GM23338 (cell line): Measurements from ENCODE around the gene MAP3K14. TPM values are rescaled to one million over a fixed set of nuclear protein-coding genes. Genes with fewer than 3 reads are reported as not detected.
"Not testable (repeated sequence)": the region's sequence is repeated elsewhere in the genome, so short reads cannot be mapped to it uniquely, and the experiment has no call there.

Experiments used
- ATAC-seq: fragments of 200-7000 bp; cut with Tn5 transposase; 3 replicates; pipeline ENCODE4 v1.9.1; 2020
- DNase-seq: peaks from one replicate; pipeline ENCODE4 v3.0.0-alpha.2; 2015; ENCODE audit warnings: low spot score
- H2AFZ ChIP-seq: fragments of 200-600 bp; sonication (generic); 2 replicates; pipeline ENCODE4 v1.8.0; 2016; ENCODE audit warnings: antibody characterized with exemption, mild to moderate bottlenecking, moderate library complexity
- H3F3A ChIP-seq: fragments of 200-600 bp; sonication (generic); replicated peaks from 2 replicates; pipeline ENCODE4 v1.8.0; 2017; ENCODE audit warnings: antibody characterized with exemption, mixed run types, low read depth
- H3K27ac ChIP-seq: fragments of 200-600 bp; sonication (generic); 2 replicates; pipeline ENCODE4 v1.6.1; 2016; ENCODE audit warnings: low read depth
- H3K27me3 ChIP-seq: fragments of 200-600 bp; sonication (generic); 2 replicates; pipeline ENCODE4 v1.8.0; 2016; ENCODE audit warnings: mild to moderate bottlenecking, mixed run types, moderate library complexity; ENCODE audit not compliant: insufficient read depth
- H3K36me3 ChIP-seq: fragments of 200-600 bp; sonication (generic); 2 replicates; pipeline ENCODE4 v1.8.0; 2016; ENCODE audit warnings: mild to moderate bottlenecking; ENCODE audit not compliant: insufficient read depth
- H3K4me1 ChIP-seq: fragments of 200-600 bp; sonication (generic); 2 replicates; pipeline ENCODE4 v1.8.0; 2016; ENCODE audit warnings: mild to moderate bottlenecking, moderate library complexity; ENCODE audit not compliant: insufficient read depth
- H3K4me2 ChIP-seq: fragments of 200-600 bp; sonication (generic); 2 replicates; pipeline ENCODE4 v1.7.1; 2017; ENCODE audit warnings: mixed run types
- H3K4me3 ChIP-seq: fragments of 200-600 bp; sonication (generic); 2 replicates; pipeline ENCODE4 v1.6.1; 2016; ENCODE audit warnings: mixed run types
- H3K79me2 ChIP-seq: fragments of 200-600 bp; sonication (generic); replicated peaks from 2 replicates; pipeline ENCODE4 v1.8.0; 2017; ENCODE audit warnings: mild to moderate bottlenecking; ENCODE audit not compliant: insufficient read depth
- H3K9me2 ChIP-seq: fragments of 200-600 bp; sonication (generic); 2 replicates; pipeline ENCODE4 v1.8.0; 2017; ENCODE audit not compliant: insufficient read depth
- H4K20me1 ChIP-seq: fragments of 200-600 bp; sonication (generic); replicated peaks from 2 replicates; pipeline ENCODE4 v1.8.0; 2017; ENCODE audit warnings: mild to moderate bottlenecking; ENCODE audit not compliant: insufficient read depth
- H3K27ac Mint-ChIP-seq: 2 replicates; pipeline ENCODE4 v1.8.0; 2020; ENCODE audit warnings: inconsistent platforms, mild to moderate bottlenecking, moderate library complexity, mixed read lengths
- H3K27me3 Mint-ChIP-seq: 3 replicates; pipeline ENCODE4 v1.8.0; 2022; ENCODE audit warnings: low read depth, mild to moderate bottlenecking, moderate library complexity, mixed read lengths, inconsistent platforms; ENCODE audit not compliant: insufficient read depth, poor library complexity
- H3K36me3 Mint-ChIP-seq: 3 replicates; pipeline ENCODE4 v1.8.0; 2021; ENCODE audit warnings: low read depth, mild to moderate bottlenecking, inconsistent platforms, moderate library complexity, mixed read lengths
- H3K4me1 Mint-ChIP-seq: 3 replicates; pipeline ENCODE4 v1.8.0; 2020; ENCODE audit warnings: mild to moderate bottlenecking, inconsistent platforms, mixed read lengths
- H3K4me3 Mint-ChIP-seq: 3 replicates; pipeline ENCODE4 v1.8.0; 2021; ENCODE audit warnings: moderate library complexity, mild to moderate bottlenecking, inconsistent platforms, mixed read lengths
- H3K9me3 Mint-ChIP-seq: 3 replicates; pipeline ENCODE4 v1.8.0; 2020; ENCODE audit warnings: moderate library complexity, mild to moderate bottlenecking, inconsistent platforms, mixed read lengths
- CREB1 ChIP-seq: fragments of 250-450 bp; sonication (Bioruptor Pico); IDR thresholded peaks from 2 replicates; pipeline ENCODE4 v1.5.0; 2020; ENCODE audit warnings: low read depth, mild to moderate bottlenecking, moderate library complexity
- EZH2 ChIP-seq: fragments of 200-600 bp; sonication (generic); IDR thresholded peaks from one replicate; pipeline ENCODE4 v1.8.0; 2017; ENCODE audit warnings: antibody characterized with exemption, mild to moderate bottlenecking, low read depth; ENCODE audit not compliant: unreplicated experiment
- EZH2phosphoT487 ChIP-seq: fragments of 200-600 bp; sonication (generic); IDR thresholded peaks from one replicate; pipeline ENCODE4 v1.8.1; 2018; ENCODE audit warnings: antibody characterized with exemption; ENCODE audit not compliant: unreplicated experiment
- JUNB ChIP-seq: IDR thresholded peaks from one replicate; pipeline ENCODE4 v1.6.1; 2016; ENCODE audit warnings: antibody characterized with exemption; ENCODE audit not compliant: unreplicated experiment
- NANOG ChIP-seq: IDR thresholded peaks from 2 replicates; pipeline ENCODE4 v1.6.1; 2016; ENCODE audit warnings: antibody characterized with exemption, borderline replicate concordance
- POLR2AphosphoS5 ChIP-seq: IDR thresholded peaks from 2 replicates; pipeline ENCODE4 v1.6.1; 2016; ENCODE audit warnings: antibody characterized with exemption, low read depth
- STAT1 ChIP-seq: IDR thresholded peaks from one replicate; pipeline ENCODE4 v1.6.1; 2016; ENCODE audit warnings: antibody characterized with exemption; ENCODE audit not compliant: unreplicated experiment
- ZNF114 ChIP-seq: fragments of 250-450 bp; sonication (Bioruptor Pico); IDR thresholded peaks from 2 replicates; pipeline ENCODE4 v1.5.0; 2020; ENCODE audit warnings: mild to moderate bottlenecking, moderate library complexity
- ZNF331 ChIP-seq: fragments of 250-450 bp; sonication (Bioruptor Pico); IDR thresholded peaks from 2 replicates; pipeline ENCODE4 v1.5.0; 2020; ENCODE audit warnings: low read depth, mild to moderate bottlenecking, moderate library complexity
- polyA plus RNA-seq: library from polyadenylated mRNA; unstranded; fragments of >200 nt; fragmentation: Nextera tagmentation; extraction: Ambion mirVana; gene quantifications from 2 replicates; pipeline ENCODE4 v1.2.1, GENCODE V29; 2016
- total RNA-seq: library from RNA; depleted of rRNA; stranded (reverse); fragments of >200 nt; shearing (Covaris generic); gene quantifications from 2 replicates; pipeline ENCODE4 v1.2.3, GENCODE V29; 2014
- TF ChIP-seq, protein P1 (sequence below), 2 experiments: fragments of 200-600 bp in 1 of 2; sonication (generic) in 1 of 2; conservative IDR thresholded peaks; 2 replicates each; pipeline versions ENCODE4 v1.5.1 to v1.6.1; 2016 to 2017; ENCODE audit warnings: antibody characterized with exemption in 2 of 2, low read depth in 2 of 2, mild to moderate bottlenecking in 2 of 2, moderate library complexity in 1 of 2
- TF ChIP-seq, protein P2 (sequence below): fragments of 250-450 bp; sonication (Bioruptor Pico); IDR thresholded peaks from 2 replicates; pipeline ENCODE4 v1.5.0; 2020; ENCODE audit warnings: mild to moderate bottlenecking, moderate library complexity
- TF ChIP-seq, protein P3 (sequence below): IDR thresholded peaks from one replicate; pipeline ENCODE4 v1.6.1; 2018; ENCODE audit warnings: antibody characterized with exemption; ENCODE audit not compliant: unreplicated experiment

Gene MAP3K14
- total and polyA plus RNA-seq, 2 experiments from 2014 or later: 1.3 to 4.9 TPM

DNA sequence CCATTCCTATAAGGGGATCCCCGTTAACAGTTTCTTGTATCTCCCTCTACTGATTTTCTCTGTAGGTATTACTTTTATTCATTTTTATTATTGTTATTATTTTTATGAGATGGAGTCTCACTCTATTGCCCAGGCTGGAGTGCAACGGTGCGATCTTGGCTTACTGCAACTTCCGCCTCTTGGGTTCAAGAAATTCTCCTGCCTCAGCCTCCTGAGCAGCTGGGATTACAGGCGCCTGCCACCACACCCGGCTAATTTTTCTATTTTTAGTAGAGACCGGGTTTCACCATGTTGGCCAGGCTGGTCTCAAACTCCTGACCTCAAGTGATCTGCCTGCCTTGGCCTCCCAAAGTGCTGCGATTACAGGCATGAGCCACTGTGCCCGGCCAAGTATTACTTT, 14.6 kb downstream of the MAP3K14 start:
- H3K36me3 Mint-ChIP-seq, DNase-seq, H3K4me2 ChIP-seq: not testable (repeated sequence)

DNA sequence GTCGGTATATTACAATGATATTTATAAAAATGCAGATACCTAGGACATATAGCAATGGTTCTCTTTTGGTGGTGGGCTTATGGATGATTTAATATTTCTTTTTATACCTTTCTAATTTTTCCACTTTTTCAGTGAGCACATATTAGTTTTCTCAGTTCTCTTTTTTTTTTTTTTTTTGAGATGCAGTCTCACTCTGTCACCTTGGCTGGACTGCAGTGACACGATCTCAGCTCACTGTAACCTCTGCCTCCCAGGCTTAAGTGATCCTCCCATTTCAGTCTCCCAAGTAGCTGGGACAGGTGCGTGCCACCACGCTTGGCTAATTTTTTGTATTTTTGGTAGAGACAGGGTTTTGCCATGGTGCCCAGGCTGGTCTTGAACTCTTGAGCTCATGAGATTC, 15.1 kb downstream of the MAP3K14 start:
- Histone ChIP-seq H3K36me3 (no peaks in the 10 kb centered on the region), H3K27me3 (no peaks in the 10 kb centered on the region), H3K9me2 (no peaks in the 10 kb centered on the region), H3K79me2 (peaks cover 11% of the 10 kb centered on the region), H3F3A (0 out of 2 replicates have a peak, but pooled peaks cover 4% of the 10 kb centered on the region), H3K4me1 (peaks cover 5% of the 10 kb centered on the region; the same call in 1 of the 2 replicates), H4K20me1 (peaks cover 11% of the 10 kb centered on the region), H2AFZ (no peak overlapping the region), H3K4me2 (no peak overlapping the region), H3K27ac (no peak overlapping the region), H3K4me3 (no peak overlapping the region)
- peaks cover 10% of the 10 kb centered on the region; the same call in 2 of the 3 replicates for H3K4me1 Mint-ChIP-seq
- H3K27ac Mint-ChIP-seq: no peak overlapping the region
- no peak for DNase-seq
- peaks cover 4% of the 10 kb centered on the region for H3K27me3 Mint-ChIP-seq
- H3K36me3 Mint-ChIP-seq: no peaks in the 10 kb centered on the region; the same call in 2 of the 3 replicates
- no peaks in the 10 kb centered on the region for H3K9me3 Mint-ChIP-seq
- no peak for ATAC-seq
- no peak overlapping the region for H3K4me3 Mint-ChIP-seq
- TF ChIP-seq, protein P1, sequence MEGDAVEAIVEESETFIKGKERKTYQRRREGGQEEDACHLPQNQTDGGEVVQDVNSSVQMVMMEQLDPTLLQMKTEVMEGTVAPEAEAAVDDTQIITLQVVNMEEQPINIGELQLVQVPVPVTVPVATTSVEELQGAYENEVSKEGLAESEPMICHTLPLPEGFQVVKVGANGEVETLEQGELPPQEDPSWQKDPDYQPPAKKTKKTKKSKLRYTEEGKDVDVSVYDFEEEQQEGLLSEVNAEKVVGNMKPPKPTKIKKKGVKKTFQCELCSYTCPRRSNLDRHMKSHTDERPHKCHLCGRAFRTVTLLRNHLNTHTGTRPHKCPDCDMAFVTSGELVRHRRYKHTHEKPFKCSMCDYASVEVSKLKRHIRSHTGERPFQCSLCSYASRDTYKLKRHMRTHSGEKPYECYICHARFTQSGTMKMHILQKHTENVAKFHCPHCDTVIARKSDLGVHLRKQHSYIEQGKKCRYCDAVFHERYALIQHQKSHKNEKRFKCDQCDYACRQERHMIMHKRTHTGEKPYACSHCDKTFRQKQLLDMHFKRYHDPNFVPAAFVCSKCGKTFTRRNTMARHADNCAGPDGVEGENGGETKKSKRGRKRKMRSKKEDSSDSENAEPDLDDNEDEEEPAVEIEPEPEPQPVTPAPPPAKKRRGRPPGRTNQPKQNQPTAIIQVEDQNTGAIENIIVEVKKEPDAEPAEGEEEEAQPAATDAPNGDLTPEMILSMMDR (conservative IDR thresholded peaks at IDR 0.05; ENCODE audit: low read depth in 2 of 2): no peak
- TF ChIP-seq EZH2phosphoT487 (no peak), ZNF331 (no peak), CREB1 (CRISPR knock-in tag) (no peak), NANOG (no peak), STAT1 (no peak), POLR2AphosphoS5 (no peak), JUNB (no peak), ZNF114 (CRISPR knock-in tag) (no peak), EZH2 (no peak)
- TF ChIP-seq, protein P2, sequence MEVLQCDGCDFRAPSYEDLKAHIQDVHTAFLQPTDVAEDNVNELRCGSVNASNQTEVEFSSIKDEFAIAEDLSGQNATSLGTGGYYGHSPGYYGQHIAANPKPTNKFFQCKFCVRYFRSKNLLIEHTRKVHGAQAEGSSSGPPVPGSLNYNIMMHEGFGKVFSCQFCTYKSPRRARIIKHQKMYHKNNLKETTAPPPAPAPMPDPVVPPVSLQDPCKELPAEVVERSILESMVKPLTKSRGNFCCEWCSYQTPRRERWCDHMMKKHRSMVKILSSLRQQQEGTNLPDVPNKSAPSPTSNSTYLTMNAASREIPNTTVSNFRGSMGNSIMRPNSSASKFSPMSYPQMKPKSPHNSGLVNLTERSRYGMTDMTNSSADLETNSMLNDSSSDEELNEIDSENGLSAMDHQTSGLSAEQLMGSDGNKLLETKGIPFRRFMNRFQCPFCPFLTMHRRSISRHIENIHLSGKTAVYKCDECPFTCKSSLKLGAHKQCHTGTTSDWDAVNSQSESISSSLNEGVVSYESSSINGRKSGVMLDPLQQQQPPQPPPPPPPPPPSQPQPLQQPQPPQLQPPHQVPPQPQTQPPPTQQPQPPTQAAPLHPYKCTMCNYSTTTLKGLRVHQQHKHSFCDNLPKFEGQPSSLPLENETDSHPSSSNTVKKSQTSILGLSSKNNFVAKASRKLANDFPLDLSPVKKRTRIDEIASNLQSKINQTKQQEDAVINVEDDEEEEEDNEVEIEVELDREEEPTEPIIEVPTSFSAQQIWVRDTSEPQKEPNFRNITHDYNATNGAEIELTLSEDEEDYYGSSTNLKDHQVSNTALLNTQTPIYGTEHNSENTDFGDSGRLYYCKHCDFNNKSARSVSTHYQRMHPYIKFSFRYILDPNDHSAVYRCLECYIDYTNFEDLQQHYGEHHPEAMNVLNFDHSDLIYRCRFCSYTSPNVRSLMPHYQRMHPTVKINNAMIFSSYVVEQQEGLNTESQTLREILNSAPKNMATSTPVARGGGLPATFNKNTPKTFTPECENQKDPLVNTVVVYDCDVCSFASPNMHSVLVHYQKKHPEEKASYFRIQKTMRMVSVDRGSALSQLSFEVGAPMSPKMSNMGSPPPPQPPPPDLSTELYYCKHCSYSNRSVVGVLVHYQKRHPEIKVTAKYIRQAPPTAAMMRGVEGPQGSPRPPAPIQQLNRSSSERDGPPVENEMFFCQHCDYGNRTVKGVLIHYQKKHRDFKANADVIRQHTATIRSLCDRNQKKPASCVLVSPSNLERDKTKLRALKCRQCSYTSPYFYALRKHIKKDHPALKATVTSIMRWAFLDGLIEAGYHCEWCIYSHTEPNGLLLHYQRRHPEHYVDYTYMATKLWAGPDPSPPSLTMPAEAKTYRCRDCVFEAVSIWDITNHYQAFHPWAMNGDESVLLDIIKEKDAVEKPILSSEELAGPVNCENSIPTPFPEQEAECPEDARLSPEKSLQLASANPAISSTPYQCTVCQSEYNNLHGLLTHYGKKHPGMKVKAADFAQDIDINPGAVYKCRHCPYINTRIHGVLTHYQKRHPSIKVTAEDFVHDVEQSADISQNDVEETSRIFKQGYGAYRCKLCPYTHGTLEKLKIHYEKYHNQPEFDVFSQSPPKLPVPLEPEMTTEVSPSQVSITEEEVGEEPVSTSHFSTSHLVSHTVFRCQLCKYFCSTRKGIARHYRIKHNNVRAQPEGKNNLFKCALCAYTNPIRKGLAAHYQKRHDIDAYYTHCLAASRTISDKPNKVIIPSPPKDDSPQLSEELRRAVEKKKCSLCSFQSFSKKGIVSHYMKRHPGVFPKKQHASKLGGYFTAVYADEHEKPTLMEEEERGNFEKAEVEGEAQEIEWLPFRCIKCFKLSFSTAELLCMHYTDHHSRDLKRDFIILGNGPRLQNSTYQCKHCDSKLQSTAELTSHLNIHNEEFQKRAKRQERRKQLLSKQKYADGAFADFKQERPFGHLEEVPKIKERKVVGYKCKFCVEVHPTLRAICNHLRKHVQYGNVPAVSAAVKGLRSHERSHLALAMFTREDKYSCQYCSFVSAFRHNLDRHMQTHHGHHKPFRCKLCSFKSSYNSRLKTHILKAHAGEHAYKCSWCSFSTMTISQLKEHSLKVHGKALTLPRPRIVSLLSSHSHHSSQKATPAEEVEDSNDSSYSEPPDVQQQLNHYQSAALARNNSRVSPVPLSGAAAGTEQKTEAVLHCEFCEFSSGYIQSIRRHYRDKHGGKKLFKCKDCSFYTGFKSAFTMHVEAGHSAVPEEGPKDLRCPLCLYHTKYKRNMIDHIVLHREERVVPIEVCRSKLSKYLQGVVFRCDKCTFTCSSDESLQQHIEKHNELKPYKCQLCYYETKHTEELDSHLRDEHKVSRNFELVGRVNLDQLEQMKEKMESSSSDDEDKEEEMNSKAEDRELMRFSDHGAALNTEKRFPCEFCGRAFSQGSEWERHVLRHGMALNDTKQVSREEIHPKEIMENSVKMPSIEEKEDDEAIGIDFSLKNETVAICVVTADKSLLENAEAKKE: no peak
- TF ChIP-seq, protein P3, sequence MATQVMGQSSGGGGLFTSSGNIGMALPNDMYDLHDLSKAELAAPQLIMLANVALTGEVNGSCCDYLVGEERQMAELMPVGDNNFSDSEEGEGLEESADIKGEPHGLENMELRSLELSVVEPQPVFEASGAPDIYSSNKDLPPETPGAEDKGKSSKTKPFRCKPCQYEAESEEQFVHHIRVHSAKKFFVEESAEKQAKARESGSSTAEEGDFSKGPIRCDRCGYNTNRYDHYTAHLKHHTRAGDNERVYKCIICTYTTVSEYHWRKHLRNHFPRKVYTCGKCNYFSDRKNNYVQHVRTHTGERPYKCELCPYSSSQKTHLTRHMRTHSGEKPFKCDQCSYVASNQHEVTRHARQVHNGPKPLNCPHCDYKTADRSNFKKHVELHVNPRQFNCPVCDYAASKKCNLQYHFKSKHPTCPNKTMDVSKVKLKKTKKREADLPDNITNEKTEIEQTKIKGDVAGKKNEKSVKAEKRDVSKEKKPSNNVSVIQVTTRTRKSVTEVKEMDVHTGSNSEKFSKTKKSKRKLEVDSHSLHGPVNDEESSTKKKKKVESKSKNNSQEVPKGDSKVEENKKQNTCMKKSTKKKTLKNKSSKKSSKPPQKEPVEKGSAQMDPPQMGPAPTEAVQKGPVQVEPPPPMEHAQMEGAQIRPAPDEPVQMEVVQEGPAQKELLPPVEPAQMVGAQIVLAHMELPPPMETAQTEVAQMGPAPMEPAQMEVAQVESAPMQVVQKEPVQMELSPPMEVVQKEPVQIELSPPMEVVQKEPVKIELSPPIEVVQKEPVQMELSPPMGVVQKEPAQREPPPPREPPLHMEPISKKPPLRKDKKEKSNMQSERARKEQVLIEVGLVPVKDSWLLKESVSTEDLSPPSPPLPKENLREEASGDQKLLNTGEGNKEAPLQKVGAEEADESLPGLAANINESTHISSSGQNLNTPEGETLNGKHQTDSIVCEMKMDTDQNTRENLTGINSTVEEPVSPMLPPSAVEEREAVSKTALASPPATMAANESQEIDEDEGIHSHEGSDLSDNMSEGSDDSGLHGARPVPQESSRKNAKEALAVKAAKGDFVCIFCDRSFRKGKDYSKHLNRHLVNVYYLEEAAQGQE: no peak

More for the DNA sequence above, 14.6 kb downstream of the MAP3K14 start:
- not testable (repeated sequence) for H3K27ac Mint-ChIP-seq, H3K4me3 Mint-ChIP-seq, H3K4me1 ChIP-seq, H3K9me2 ChIP-seq, H3K4me3 ChIP-seq, H3K36me3 ChIP-seq, H3K27me3 Mint-ChIP-seq, H2AFZ ChIP-seq, H3F3A ChIP-seq, H3K27ac ChIP-seq, H3K27me3 ChIP-seq, H3K9me3 Mint-ChIP-seq, ATAC-seq
- Histone ChIP-seq H4K20me1 (peaks cover 11% of the 10 kb centered on the region), H3K79me2 (peaks cover 11% of the 10 kb centered on the region)
- peaks cover 10% of the 10 kb centered on the region; the same call in 2 of the 3 replicates for H3K4me1 Mint-ChIP-seq
